Vagina (tissue), 2 donors: ENCODE data around the gene COL16A1.

Source experiments
- CTCF ChIP-seq, 3 experiments: fragments of 450-650 bp in 2 of 3; fragments of 200-600 bp in 1 of 3; sonication (generic) in 1 of 3; IDR thresholded peaks; one replicate each; pipeline ENCODE4 v1.5.1; 2017 to 2019; ENCODE audit warnings: antibody characterized with exemption in 3 of 3, mild to moderate bottlenecking in 2 of 3, moderate library complexity in 2 of 3
- POLR2AphosphoS5 ChIP-seq, 2 donors: sonication (generic); formaldehyde crosslinking; IDR thresholded peaks; one replicate each; pipeline ENCODE4 v1.9.0; 2017; ENCODE audit warnings: antibody characterized with exemption in 2 of 2, mild to moderate bottlenecking in 2 of 2, low read depth in 1 of 2; ENCODE audit not compliant: insufficient read depth in 1 of 2

- no peak for TF ChIP-seq CTCF (IDR thresholded peaks at IDR 0.05)
- TF ChIP-seq POLR2AphosphoS5 (IDR thresholded peaks at IDR 0.05; ENCODE audit: insufficient read depth in 1 of 2, low read depth in 1 of 2), result no peak
Observed at GRCh38 chr1:31696242-31696641, 7.6 kb downstream of the COL16A1 start.
